NCI-H1436 treated with DMSO at 0.1 percent for 48 hours (cell line): ENCODE measurements around the gene SLMAP.

ENCODE experiments used
- DNase-seq: peaks from one replicate; lab custom pipeline; 2025; lab: John Stamatoyannopoulos, UW

The SLMAP gene

GRCh38 chr3:57943525-57944495 lies 187.7 kb downstream of the SLMAP start:
- no peak for DNase-seq

DNA sequence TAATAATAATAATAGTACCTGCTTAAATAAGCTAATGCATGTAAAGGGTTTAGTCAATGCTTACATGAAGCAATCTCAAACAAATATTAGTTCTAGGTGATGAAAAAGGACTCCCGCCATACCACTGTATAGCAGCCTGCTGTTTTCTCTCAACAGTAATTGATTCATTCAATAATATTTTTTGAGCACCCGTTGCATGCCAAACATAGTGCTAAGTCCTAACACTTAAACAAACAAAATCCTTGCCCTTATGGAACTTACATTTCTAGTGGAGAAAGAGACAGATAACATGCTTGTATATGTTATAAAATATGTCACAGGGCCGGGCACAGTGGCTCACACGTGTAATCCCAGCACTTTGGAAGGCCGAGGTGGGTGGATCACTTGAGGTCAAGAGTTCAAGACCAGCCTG lies 190.9 kb downstream of the SLMAP start:
- no peak for DNase-seq

DNA sequence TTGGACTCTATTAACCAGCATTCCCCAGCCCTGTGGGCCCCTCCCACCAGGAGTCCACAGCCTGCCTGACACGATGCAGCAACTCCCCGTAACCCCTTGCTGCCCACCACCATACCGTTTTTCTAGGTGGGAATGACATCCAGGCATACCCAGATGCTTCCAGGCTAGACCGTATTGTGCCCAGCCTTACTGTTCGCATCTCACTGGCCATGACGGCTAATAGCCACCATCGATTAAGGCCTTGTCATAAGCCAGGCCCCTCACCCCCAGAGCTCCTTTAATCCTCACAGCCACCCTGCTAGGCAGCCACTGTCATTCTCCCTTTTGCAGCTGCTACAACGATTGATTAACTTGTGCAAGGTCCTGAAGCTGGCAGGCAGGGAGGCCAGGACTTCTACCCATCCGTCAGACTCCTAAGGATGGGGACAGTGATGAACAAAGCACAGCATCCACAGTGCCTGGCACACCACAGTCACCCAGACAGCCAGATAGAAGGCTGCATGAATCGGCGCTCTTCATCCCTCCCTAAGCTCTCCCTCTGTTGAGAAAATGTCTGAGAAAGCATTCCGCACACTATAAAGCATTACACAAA lies 192.1 kb downstream of the SLMAP start:
- DNase-seq = no peak

DNA sequence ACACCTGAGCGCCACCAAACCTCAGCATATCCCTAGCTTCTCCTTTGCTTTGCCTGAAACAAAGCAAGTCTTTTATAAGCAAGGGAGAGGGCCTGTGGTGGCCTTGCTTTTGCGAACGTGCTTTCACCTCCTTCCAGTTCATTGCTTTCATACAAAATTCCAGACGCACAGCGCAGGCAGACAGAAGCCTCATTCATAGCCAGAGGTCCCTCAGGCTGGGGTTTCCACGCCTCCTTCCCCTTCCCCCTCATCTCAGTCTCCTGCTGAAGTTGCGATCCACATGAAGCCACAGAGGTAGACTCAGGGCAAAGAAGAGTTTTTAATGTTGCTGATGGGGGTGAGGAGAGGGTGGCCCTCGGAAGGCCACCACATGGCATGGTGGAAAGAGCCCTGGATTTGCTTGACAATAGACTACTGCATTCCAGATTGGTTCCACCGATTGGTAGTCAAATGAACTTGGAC lies 192.7 kb downstream of the SLMAP start:
- DNase-seq = no peak

- DNase-seq = no peak
These were observed 193.2 kb downstream of the SLMAP start for GRCh38 chr3:57949344-57949743.

DNA sequence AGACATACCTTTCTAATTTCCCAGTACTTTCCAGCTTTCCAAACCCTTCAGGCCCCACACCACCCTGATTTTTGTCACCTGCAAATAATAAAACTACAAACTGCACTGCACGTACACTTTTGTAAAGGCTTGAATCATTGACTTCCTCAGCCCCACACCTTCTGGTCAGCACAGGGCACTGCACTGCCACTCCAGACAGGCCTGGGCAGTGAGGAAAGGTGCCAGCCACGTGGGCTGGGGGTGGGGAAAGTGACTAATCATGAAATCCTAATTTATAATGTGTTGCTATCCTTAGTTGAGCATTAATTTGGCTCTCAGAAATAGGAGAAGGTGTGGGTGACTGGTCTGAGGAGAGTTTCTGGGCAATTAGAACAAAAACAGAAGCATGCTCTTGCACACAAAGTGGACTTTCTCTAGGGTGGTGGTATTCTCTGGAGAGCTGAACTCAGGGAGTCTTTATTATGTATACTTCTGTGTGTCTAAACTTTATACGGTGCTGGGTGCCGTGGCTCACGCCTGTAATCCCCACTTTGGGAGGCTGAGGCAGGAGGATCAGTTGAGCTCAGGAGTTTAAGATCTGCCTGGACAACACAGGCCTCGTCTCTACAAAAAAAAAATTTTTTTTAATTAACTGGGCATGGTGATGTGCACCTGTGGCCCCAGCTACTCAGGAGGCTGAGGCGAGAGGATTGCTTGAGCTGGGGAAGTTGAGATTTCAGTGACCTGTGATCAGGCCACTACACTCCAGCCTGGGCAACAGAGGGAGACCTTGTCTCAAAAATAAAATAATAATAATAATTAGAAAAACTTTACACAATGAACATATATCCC lies 193.9 kb downstream of the SLMAP start:
- no peak for DNase-seq

DNA sequence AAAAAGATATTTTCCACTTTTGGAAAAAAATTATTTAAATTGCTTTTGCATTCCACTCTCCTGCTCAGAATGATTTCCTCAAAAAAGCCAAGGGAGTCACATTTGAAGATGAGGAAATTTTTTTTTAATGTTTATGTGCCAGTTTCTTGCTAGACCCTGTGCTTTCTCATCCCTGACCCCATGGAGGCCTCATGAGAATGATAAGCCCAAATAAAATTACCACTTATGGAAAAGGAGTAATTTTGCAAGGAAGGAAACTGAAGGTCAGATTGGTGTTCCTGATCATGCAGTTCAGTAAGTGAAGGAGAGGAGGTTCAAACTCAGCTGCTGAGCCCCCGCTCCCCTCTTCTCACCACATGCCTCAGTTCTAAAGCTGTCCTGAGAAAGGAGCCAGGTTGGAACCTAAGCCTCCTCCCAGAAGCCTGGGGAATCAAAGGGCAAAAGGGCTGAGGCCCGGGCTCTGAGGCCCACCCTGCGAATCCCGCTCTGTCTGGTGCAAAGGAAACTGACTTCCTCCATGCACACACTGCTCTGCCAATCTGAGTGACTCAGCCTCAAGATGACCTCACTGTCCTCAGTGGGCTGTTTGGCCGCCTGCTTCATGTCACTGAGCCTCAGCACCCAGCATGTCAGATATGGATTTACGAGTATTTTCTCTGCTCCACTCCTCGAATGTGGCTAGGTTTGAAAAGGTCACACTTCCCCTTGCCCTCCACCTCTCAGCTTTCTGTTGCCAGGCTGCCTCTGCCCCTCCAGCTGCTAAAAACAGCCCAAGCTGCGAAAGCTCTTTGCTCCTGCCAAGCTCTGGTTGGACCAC lies 195.2 kb downstream of the SLMAP start:
- no peak for DNase-seq

DNA sequence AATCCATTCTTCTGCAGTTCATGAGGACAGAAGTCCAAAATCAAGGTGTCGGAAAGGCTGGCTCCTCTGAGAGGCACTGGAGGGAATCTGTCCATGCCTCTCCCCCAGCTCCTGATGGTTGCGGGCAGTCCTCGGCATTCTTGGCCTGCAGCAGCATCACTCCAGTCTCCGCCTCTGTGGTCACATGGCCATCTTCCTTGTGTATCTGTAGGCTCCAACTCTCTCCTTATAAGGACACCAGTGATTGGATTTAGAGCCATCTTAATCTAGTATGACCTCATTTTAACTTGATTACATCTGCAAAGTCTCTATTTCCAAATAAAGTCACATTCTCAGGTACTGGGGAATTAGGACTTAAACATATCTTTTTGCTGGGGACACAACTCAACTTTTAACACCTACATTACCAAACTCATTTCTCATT lies 196.1 kb downstream of the SLMAP start:
- no peak for DNase-seq

DNA sequence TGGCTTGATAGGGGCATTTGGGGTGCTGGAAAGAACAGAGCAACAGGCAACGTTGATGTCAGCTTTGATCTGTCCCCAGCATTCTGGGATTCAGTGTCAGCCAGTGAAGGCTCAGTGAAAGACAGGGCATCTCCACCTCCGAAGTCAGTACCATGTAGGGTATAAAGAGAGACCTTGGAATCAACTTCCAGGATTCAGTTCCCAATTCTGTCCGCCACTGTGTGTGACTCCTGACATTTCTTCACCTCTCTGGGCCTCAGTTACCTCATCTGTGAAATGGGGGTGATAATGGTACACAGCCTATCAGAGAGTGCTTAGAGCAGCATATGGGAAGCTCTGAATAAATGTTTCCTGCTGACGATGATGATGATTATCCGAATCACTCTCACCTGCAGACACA lies 196.5 kb downstream of the SLMAP start:
- no peak for DNase-seq

- DNase-seq = no peak
These were observed 197.5 kb downstream of the SLMAP start for GRCh38 chr3:57953576-57953975.

DNA sequence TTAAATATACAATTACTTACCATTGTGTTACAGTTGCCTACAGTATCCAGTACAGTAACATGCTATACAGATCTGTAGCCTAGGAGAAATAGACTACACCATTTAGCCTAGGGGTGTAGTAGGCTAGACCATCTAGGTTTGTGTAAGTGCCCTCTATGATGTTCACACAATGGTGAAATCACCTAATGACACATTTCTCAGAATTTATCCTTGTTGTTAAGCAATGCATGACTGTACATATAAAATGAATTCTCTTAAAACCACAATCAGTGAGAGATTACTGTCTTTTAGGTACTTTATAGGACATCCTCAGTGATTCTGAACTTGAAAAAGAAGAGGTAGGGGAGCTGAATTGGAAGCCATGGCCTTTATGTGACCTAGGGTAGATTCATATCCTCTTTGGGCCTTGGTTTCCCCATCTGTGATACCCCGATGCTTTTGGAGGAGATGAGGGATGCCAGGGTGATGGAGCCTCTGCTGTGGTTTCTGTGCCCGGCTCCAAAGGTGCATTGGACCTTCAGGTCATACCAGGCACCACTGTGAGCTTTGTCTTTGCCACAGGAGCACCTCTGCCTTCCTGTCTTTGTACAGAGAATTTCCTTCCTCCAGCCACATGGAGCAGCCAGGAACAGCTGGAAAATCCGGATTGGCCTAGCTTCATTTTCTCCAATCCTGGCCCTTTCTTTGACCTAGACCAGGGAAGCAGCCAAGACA lies 200.2 kb downstream of the SLMAP start:
- no peak for DNase-seq

GRCh38 chr3:57956833-57957174 lies 200.7 kb downstream of the SLMAP start:
- no peak for DNase-seq

DNA sequence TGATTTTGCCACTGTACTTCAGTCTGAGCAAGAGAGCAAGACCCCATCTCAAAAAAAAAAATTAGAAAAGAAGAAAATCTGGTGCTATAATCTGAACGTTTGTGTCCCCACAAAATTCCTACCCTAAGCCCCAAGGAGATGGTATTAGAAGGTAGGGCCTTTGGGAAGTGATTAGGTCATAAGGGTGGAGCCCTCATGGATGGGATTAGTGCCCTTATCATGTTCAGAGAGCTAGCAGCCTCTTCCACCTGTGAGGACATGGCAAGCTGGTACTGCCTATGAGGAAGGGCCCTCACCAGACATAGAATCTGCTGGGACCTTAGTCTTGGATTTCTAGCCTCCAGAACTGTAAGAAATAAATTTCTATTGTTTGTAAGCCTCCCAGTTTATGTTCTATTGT lies 201.7 kb downstream of the SLMAP start:
- DNase-seq = no peak

DNA sequence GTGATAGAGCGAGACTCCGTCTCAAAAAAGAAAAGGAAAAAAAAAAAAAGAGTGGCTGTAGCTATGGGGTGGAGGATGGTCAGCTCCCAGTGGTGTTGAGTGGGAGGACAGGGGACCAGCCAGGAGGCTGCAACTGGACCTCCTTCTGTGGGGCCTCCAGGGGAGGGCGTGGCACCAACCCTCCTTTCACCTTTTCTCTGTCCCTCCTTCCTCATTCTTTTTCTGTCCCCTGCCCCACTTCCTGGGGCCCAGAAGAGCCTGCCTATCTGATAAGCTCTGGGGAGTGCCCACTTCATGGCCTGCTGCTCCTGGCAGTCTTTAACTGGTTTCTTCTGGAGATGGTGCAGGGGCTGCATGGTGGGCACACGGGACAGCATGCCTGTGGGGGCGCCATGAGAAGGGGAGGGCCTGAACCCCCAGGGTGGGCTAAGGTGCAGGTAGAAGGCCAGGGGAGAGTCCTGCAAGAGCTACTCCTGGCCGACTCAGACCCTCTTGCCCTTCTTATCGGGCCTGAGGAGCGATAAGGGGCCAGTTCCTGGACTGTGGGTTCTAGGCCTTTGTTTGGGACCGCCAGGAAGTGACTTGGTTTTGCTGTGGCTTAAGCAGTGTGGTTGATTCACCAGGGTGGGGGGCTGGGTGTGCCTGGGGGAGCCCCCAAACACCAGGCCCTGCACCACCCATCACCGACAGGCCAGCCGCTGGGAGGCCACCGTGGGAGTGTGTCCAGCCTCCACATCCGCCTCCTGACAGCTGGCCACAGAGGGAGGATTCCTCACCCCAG lies 202.7 kb downstream of the SLMAP start:
- DNase-seq = no peak

DNA sequence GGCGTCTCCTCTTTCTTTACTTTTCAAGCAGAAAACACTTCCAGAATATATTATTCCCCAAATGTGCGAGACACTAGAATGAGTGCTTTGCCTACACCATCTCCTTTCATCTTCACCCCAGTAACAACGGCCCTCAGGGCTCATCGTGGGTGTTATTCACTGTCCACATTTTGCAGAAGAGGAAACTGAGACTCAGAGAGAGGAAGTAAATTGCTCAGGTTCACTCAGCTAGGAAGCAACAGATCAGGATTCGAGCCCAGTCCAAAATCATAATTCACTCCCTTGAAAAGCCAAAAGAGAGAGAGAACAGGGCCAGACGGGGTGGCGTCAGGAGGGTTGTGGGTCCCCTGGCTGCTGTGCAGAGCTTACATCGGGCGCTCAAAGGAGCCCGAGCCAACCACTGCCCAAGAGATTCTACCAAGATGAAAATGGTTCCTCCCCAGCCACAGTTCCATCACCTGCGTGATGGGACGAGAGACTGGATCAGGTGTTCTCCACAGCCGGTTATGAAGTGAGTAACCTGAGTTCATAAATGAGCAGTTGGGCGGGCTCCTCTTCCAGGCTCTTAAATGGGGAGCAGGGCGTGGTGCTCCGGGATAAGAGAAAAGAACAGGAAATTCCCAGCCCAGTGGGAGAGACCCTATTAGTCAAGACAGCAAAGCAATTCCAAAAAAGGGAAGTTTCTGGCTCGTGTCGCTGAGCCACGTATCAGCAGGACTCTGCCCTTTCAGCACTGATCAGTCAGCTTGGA lies 203.5 kb downstream of the SLMAP start:
- DNase-seq = no peak

- no peak for DNase-seq
These were observed 204.0 kb downstream of the SLMAP start for GRCh38 chr3:57960174-57960505.

DNA sequence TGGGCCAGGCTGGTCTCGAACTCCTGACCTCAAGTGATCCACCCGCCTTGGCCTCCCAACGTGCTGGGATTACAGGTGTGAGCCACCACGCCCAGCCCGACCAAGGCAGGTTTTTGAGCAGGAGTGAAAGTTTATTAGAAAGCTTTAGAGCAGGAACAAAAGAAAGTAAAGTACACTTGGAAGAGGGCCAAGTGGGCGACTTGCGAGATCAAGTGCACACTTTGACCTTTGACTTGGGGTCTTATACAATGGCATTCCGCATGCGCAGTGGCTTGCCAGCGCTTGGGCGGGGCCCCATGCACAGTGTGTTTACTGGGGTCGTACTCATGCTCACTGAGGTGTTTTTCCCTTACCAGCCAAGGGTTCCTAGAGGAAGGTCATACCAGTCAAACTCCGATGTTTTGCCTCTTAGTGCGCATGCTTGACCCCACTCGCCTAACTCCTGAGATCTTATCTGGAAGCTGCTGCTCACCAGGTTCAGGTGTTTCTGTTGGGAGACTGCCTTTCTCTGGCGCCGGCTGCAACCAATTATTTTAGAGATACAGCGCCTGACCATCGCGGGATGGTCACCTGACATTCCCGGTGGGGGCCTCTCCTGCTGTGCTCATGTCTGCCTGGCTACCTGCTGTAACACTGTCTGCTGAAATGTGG lies 205.2 kb downstream of the SLMAP start:
- no peak for DNase-seq

DNA sequence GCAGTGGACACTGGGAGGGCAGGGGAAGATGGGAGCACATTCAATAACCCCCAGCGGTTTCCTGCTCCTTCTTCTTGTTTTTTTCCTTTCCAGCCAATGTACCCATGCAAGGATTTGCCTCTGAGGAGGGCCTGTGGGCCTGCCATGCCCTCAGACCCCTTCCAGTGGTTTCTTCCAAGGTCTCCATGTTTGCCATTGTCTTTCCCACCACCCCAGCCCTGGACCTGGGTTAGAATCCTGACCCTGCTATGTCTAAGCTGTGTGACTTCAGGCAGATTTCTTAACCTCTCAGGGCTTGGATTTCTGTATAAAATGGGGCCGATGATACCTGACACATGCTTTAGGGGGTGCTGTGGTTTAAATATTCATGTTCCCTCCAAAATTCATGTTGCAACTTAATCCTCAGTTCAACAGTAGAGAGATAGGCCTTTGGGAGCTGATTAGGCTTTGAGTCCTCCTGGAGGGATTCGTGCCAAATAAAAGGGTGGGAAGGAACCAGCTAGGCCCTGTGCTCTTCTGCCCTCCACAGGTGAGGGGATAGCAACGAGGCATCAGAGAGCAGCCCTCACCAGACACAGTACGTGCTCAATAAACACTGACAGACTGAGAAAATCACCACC lies 205.8 kb downstream of the SLMAP start:
- no peak for DNase-seq

- no peak for DNase-seq
These were observed 206.3 kb downstream of the SLMAP start for GRCh38 chr3:57962448-57962834.
